Measurements from ENCODE around the gene NPC1.
"Not testable (repeated sequence)": the region's sequence is repeated elsewhere in the genome, so short reads cannot be mapped to it uniquely, and the experiment has no call there.

The NPC1 gene

DNA sequence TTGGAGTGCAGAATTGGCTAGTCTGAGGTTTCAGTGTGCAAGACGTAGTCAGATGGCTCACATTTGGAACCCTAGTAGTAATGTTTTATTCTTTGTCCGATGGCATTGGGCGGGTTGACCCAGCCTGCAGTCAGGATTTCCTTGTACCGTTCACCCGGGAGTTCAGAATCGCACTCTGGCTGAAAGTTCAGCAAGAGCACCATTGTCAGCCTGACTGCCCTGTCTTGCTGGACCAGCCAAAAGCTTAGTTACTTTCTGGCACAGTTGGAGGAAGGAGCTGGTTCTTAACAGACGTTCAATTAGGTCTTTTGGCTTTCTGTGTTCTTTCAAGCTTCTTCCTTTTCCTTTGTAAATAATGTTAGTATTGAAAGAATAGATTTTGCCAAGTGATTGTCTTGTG, 64.4 kb downstream of the NPC1 start:
- DNase-seq (ENCODE audit: low spot score), result no peak
- in situ Hi-C loops (cut with MboI; ENCODE audit: low pct_unique_long_range_greater_than_20kb, low sequenced_read_pairs, unreplicated experiment), result loop anchor here (25.0 kb wide), 1 partner anchor 290 kb away; no protein-coding TSS in a partner anchor
- TF ChIP-seq, protein P1, sequence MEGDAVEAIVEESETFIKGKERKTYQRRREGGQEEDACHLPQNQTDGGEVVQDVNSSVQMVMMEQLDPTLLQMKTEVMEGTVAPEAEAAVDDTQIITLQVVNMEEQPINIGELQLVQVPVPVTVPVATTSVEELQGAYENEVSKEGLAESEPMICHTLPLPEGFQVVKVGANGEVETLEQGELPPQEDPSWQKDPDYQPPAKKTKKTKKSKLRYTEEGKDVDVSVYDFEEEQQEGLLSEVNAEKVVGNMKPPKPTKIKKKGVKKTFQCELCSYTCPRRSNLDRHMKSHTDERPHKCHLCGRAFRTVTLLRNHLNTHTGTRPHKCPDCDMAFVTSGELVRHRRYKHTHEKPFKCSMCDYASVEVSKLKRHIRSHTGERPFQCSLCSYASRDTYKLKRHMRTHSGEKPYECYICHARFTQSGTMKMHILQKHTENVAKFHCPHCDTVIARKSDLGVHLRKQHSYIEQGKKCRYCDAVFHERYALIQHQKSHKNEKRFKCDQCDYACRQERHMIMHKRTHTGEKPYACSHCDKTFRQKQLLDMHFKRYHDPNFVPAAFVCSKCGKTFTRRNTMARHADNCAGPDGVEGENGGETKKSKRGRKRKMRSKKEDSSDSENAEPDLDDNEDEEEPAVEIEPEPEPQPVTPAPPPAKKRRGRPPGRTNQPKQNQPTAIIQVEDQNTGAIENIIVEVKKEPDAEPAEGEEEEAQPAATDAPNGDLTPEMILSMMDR (IDR thresholded peaks at IDR 0.05; ENCODE audit: extremely low read depth, insufficient read depth, missing control alignments), result no peak

DNA sequence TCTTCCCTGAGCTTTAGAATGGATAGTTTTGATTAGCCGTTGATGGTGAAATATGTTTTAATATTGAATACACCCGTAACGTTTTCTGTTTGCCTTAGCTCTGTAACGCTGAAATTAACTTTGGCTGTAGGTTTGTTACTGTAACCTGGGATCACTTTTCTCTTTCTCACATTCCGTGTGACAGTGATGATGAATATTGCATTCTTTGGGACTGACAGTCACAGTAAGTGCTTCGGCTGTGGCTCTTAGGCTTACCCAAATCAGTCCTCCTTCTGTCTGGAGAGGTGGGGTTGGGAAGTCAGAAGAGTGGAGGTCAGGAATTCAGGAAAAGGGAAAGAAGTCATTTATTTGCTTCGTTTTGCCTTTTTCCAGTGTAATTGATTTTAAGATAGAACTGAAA, 65.0 kb downstream of the NPC1 start:
- in situ Hi-C loops (cut with MboI; ENCODE audit: low pct_unique_long_range_greater_than_20kb, low sequenced_read_pairs, unreplicated experiment), result loop anchor here (25.0 kb wide), 1 partner anchor 291 kb away; no protein-coding TSS in a partner anchor
- no peak for DNase-seq (ENCODE audit: low spot score)
- TF ChIP-seq, protein P1 (IDR thresholded peaks at IDR 0.05; ENCODE audit: extremely low read depth, insufficient read depth, missing control alignments), result no peak

DNA sequence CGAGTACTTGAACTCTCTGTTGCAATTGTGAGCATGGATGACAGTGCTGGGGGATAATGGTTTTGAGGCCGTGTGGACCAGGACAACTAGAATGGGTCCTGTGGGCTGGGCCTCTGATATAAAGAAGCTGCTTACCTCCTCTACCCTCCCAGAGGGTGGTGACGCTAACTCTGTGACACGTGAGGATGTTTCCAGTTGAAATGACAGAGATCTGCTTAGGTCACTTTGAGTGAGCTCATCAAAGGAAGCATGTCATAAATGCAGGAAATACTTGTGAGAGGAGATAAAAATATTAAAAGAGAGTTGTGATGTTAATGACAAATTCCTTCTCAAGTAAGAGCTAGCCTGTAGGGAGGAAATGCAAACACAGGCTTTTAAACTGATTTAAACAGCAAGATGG, 66.6 kb downstream of the NPC1 start:
- DNase-seq (ENCODE audit: low spot score), result no peak
- in situ Hi-C loops (cut with MboI; ENCODE audit: low pct_unique_long_range_greater_than_20kb, low sequenced_read_pairs, unreplicated experiment), result loop anchor here (25.0 kb wide), 1 partner anchor 293 kb away; no protein-coding TSS in a partner anchor
- TF ChIP-seq, protein P1 (IDR thresholded peaks at IDR 0.05; ENCODE audit: extremely low read depth, insufficient read depth, missing control alignments), result no peak

DNA sequence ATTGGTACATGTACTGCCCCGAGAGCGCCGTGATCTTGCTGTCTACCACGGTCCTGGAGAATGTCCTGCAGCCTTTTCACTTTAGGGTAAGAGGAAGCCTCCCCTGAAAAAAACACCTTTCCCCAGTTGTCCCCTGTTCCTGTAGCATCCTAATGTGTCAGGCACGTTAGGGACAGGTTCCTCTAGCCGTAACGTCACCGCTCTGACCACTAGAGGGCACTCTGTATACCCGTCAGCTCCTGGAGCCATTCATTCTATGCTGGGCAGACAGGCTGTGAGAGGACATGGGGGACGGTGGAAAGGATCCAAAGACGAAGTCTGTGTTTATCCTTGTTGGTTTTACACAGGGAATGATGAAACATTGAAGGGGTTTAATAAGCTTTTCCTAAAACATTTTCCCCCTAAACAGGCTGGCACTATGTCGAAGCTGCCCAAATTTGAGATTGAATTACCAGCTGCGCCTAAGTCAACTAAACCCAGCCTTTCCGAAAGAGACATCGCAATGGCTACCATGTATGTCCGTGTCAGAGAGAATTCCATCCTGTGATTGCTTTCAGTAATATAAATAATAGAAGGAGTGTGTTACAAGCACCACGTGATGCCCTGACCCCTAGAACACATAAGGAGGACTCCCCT, 70.3 kb downstream of the NPC1 start:
- in situ Hi-C loops (cut with MboI; ENCODE audit: low pct_unique_long_range_greater_than_20kb, low sequenced_read_pairs, unreplicated experiment), result loop anchor here (25.0 kb wide), 1 partner anchor 296 kb away; no protein-coding TSS in a partner anchor
- TF ChIP-seq, protein P1 (IDR thresholded peaks at IDR 0.05; ENCODE audit: extremely low read depth, insufficient read depth, missing control alignments), result peak; percentile 92
- peak; percentile 69 for DNase-seq (ENCODE audit: low spot score)

DNA sequence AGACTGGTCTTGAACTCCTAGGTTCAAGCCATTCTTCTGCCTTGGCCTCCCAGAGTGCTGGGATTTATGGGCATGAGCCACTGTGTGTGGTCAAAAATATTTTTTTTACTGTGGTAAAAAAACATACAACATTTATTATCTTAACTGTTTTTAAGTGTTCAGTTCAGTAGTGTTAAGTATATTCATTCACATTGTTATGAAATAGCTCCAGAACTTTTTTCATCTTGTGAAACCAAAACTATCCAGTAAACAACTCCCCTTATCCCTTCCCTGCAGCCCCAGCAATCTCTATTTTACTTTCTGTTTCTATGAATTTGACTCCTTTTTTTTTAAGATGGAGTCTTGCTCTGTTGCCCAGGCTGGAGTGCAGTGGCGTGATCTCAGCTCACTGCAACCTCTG, 73.7 kb downstream of the NPC1 start:
- in situ Hi-C loops (cut with MboI; ENCODE audit: low pct_unique_long_range_greater_than_20kb, low sequenced_read_pairs, unreplicated experiment), result loop anchor here (25.0 kb wide), 1 partner anchor 300 kb away; no protein-coding TSS in a partner anchor
- TF ChIP-seq, protein P1 (IDR thresholded peaks at IDR 0.05; ENCODE audit: extremely low read depth, insufficient read depth, missing control alignments), result no peak
- no peak for DNase-seq (ENCODE audit: low spot score)

DNA sequence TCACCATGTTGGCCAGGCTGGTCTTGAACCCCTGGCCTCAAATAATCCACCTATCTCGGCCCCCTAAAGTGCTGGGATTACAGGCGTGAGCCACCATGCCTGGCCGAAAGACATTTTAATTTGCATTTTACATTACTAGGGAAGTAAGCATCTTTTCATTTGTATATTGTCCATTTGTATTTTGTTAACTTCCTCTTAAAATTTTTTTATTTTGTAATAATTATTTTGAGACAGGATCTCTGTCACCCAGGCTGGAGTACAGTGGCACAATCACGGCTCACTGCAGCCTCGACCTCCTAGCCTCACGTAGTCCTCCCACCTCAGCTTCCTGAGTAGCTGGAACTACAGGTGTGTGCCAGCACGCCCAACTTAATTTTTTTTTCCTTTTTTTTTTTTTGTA, 74.1 kb downstream of the NPC1 start:
- in situ Hi-C loops (cut with MboI; ENCODE audit: low pct_unique_long_range_greater_than_20kb, low sequenced_read_pairs, unreplicated experiment), result loop anchor here (25.0 kb wide), 1 partner anchor 300 kb away; no protein-coding TSS in a partner anchor
- DNase-seq (ENCODE audit: low spot score), result not testable (repeated sequence)

DNA sequence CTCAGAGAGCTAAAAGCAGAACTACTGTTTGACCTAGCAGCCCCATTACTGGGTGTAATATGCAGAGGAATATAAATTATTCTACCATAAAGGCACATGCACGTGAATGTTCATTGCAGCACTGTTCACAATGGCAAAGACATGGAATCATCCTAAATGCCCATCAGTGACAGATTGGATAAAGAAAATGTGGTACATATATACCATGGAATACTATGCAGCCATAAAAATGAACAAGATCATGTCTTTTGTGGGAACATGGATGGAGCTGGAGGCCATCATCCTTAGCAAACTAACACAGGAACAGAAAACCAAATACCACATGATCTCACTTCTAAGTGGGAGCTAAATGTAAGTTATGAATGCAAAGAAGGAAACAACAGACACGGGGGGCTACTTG, 75.4 kb downstream of the NPC1 start:
- not testable (repeated sequence) for DNase-seq (ENCODE audit: low spot score)
- in situ Hi-C loops (cut with MboI; ENCODE audit: low pct_unique_long_range_greater_than_20kb, low sequenced_read_pairs, unreplicated experiment), result loop anchor here (25.0 kb wide), 1 partner anchor 301 kb away; no protein-coding TSS in a partner anchor

All from GM13977 (cell line).